Mononuclear cell (primary cell): ENCODE results near the gene APEH. TPM values are rescaled to one million over a fixed set of nuclear protein-coding genes. Genes with fewer than 3 reads are reported as not detected.

Source experiments
- H3K27me3 ChIP-seq: 2 replicates; pipeline ENCODE4 v1.6.0; 2011; ENCODE audit warnings: low read length, control low read depth; ENCODE audit not compliant: insufficient read depth
- H3K4me1 ChIP-seq: 2 replicates; pipeline ENCODE4 v1.5.1; 2011; ENCODE audit warnings: mild to moderate bottlenecking, low read length, control low read depth; ENCODE audit not compliant: insufficient read depth
- H3K4me3 ChIP-seq: 2 replicates; pipeline ENCODE4 v1.5.1; 2011; ENCODE audit warnings: mild to moderate bottlenecking, low read length, moderate library complexity
- H3K9me3 ChIP-seq: 2 replicates; pipeline ENCODE4 v1.5.1; 2011; ENCODE audit warnings: low read depth, mild to moderate bottlenecking, control low read depth, low read length
- total RNA-seq: library from RNA; depleted of rRNA; stranded (reverse); fragments of >200 nt; gene quantifications from one replicate; pipeline ENCODE4 v1.2.3, GENCODE V29; 2012

The APEH gene
- total RNA-seq, 1 donor = 30.7 TPM

GRCh38 chr3:49657208-49657915 lies 16.8 kb upstream of the APEH start:
- Histone ChIP-seq H3K4me3 (no peak overlapping the region), H3K9me3 (no peaks in the 10 kb centered on the region), H3K27me3 (no peaks in the 10 kb centered on the region), H3K4me1 (no peaks in the 10 kb centered on the region)

GRCh38 chr3:49658711-49659110 lies 15.4 kb upstream of the APEH start:
- H3K27me3 ChIP-seq = no peaks in the 10 kb centered on the region
- H3K4me3 ChIP-seq = no peak overlapping the region
- H3K4me1 ChIP-seq = no peaks in the 10 kb centered on the region
- no peaks in the 10 kb centered on the region for H3K9me3 ChIP-seq

DNA sequence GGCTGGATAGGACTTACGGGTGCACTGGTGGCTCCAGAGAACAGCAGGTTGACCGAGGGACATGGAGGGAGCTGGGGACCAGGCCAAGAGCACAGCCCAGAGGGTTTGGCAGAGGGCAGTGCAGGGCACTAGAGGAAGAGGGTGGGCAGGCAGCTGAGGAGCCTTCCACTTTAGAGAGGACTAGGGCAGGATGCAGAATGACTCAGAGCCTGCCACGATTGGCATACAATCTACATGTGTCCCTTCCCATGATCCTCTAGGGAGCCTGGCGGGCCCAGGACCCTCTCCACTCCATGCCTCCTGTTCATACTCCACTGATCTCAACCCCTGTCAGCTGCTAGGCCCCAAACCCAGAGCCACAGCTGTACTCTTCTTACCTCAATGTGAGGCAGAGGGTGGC lies 14.4 kb upstream of the APEH start:
- H3K4me3 ChIP-seq = no peak overlapping the region
- no peaks in the 10 kb centered on the region for H3K27me3 ChIP-seq
- H3K4me1 ChIP-seq = no peaks in the 10 kb centered on the region
- no peaks in the 10 kb centered on the region for H3K9me3 ChIP-seq

DNA sequence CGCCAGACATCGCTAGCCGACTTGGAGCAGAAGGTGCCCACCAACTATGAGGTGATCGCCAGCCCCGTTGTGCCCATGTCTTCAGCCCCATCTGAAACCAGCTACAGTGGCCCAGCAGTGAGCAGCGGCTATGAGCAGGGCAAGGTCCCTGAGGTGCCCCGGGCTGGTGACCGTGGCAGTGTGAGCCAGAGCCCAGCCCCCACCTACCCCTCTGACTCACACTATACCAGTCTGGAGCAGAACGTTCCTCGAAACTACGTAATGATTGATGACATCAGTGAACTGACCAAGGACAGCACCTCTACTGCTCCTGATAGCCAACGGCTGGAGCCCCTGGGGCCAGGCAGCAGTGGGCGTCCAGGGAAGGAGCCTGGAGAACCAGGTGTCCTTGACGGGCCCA lies 12.9 kb upstream of the APEH start:
- H3K4me3 ChIP-seq = no peak overlapping the region

GRCh38 chr3:49662021-49662420 lies 12.1 kb upstream of the APEH start:
- H3K4me3 ChIP-seq = no peak overlapping the region
- no peaks in the 10 kb centered on the region for H3K4me1 ChIP-seq
- no peaks in the 10 kb centered on the region for H3K27me3 ChIP-seq
- H3K9me3 ChIP-seq = no peaks in the 10 kb centered on the region

More for the DNA sequence above, 12.9 kb upstream of the APEH start:
- H3K9me3 ChIP-seq = no peaks in the 10 kb centered on the region
- H3K27me3 ChIP-seq = no peaks in the 10 kb centered on the region
- H3K4me1 ChIP-seq = no peaks in the 10 kb centered on the region

GRCh38 chr3:49662720-49663413 lies 11.3 kb upstream of the APEH start:
- Histone ChIP-seq H3K4me1 (no peaks in the 10 kb centered on the region), H3K27me3 (no peaks in the 10 kb centered on the region), H3K4me3 (no peak overlapping the region), H3K9me3 (no peaks in the 10 kb centered on the region)

GRCh38 chr3:49663831-49664230 lies 10.3 kb upstream of the APEH start:
- H3K9me3 ChIP-seq = no peaks in the 10 kb centered on the region
- no peaks in the 10 kb centered on the region for H3K27me3 ChIP-seq
- H3K4me3 ChIP-seq = no peak overlapping the region
- H3K4me1 ChIP-seq = no peaks in the 10 kb centered on the region

- no peaks in the 10 kb centered on the region for H3K9me3 ChIP-seq
- no peaks in the 10 kb centered on the region for H3K27me3 ChIP-seq
- no peak overlapping the region for H3K4me3 ChIP-seq
- no peaks in the 10 kb centered on the region for H3K4me1 ChIP-seq
These were observed 9.9 kb upstream of the APEH start for GRCh38 chr3:49664300-49664699.

DNA sequence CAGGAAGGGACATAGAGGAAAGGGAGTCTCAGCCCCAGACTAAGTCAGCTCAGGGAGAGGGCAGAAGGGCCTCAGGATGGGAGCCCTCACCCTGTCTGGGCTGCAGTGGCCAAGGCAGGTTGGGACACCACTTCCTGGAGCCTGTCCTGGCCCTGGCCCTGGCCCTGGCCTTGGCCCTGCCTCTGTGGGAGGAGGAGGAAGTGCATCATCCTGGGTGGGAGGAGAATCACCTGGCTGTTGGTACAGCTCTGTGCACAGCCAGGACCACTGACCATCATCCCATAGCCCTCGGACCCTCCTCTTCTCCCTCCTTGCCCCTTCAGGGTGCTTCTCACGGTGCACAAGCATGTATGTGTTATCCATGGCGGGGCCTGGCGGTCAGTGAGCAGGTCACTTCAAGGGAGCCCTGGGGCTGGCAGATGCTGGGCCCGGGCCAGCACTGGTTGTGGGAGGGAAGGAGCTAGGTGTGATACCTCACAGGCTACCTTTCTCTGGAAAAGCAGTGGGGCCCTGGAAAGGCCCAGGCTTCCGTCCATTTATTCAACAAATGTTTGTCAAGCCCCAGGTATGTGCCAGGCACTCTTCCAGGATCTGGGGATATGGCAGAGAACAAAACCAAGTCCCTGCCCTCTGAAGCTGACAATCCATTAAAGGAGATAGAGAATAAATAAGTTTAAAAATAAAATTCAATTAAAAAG lies 8.2 kb upstream of the APEH start:
- Histone ChIP-seq H3K4me1 (no peaks in the 10 kb centered on the region), H3K4me3 (no peak overlapping the region), H3K9me3 (no peaks in the 10 kb centered on the region), H3K27me3 (no peaks in the 10 kb centered on the region)

DNA sequence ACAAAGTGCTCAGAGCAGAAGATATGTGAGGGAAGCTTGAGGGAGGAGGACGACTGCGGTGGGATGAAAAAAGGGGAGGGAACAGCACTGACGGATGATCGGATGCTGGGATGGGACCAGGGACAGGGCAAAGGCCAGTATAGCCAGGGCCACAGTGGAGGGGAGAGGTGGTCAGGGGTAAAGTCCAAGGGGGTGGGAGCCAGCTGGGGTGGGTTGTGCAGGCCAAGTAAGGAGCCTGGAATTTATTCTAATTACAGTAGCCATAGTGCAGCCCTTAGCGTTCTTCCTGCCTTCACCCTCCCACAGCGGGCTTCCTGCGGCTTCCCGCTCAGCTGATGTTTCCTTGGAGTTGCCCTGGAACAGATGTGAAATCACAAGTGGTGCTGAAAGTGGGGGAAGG lies 7.6 kb upstream of the APEH start:
- Histone ChIP-seq H3K27me3 (no peaks in the 10 kb centered on the region), H3K9me3 (no peaks in the 10 kb centered on the region), H3K4me1 (peaks cover under 1% of the 10 kb centered on the region), H3K4me3 (no peak overlapping the region)

DNA sequence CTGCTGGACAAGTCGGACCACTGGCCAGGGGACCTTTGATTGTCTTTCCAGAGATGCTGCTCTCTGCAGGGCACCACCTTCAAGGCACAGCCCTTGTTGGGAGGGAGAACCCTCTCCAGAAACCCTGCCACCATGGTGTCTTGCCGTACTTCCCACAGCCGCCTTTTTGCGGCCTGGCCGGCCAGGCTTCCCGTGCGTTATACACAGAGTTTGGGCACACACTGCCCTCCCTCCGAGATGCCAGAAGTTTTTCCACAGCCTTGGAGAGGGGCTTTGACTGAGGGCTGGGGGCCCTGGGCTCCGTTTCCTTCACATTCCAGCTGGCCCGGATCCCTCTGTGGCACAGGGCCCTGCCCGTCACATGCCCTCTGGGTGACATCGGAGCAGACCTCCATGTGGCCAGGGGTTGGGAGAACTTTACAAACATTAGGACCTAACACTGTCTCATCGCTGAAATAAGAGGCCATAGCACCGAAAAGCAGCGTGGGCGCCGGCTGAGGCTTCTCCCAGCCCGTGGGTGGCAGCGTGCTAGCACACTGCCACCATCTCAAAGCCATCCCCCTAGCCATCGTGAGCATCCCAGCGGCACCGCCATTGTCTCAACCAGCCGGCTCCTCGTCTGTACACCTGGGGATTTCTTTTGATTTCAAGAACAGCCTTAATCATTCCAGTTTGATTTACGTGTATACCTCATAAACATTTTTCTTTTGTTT lies 6.3 kb upstream of the APEH start:
- no peaks in the 10 kb centered on the region for H3K27me3 ChIP-seq
- peaks cover 4% of the 10 kb centered on the region for H3K4me1 ChIP-seq
- H3K4me3 ChIP-seq = no peak overlapping the region

GRCh38 chr3:49668414-49668797 lies 5.7 kb upstream of the APEH start:
- Histone ChIP-seq H3K4me1 (peaks cover 10% of the 10 kb centered on the region), H3K9me3 (no peaks in the 10 kb centered on the region), H3K4me3 (no peak overlapping the region), H3K27me3 (no peaks in the 10 kb centered on the region)

More for the DNA sequence above, 6.3 kb upstream of the APEH start:
- no peaks in the 10 kb centered on the region for H3K9me3 ChIP-seq

- H3K4me3 ChIP-seq = no peak overlapping the region
- H3K27me3 ChIP-seq = no peaks in the 10 kb centered on the region
- H3K4me1 ChIP-seq = peaks cover 13% of the 10 kb centered on the region
- H3K9me3 ChIP-seq = no peaks in the 10 kb centered on the region
These were observed 5.3 kb upstream of the APEH start for GRCh38 chr3:49668861-49669260.

DNA sequence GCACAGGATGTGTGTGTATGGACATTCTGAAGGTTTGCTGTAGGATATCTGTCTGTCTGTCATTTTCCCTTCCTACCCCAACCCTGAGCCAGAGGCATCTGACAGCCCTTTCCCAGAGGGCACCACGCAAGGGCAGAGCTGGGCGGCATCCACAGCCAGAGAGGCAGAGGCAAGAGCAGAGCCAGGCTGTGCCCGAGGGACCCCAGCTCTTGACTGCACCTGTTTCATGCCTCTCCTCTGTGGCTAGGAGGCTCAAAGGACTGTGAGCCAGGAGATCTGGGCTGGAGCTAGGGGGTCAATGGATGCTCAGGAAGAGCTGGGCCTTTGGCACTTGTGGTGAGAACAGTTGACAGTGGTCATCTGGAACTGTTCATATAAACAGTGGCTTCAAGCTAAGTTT lies 4.8 kb upstream of the APEH start:
- no peaks in the 10 kb centered on the region for H3K27me3 ChIP-seq
- no peak overlapping the region for H3K4me3 ChIP-seq
- no peaks in the 10 kb centered on the region for H3K9me3 ChIP-seq
- H3K4me1 ChIP-seq = peaks cover 13% of the 10 kb centered on the region

GRCh38 chr3:49670940-49671290 lies 3.2 kb upstream of the APEH start:
- H3K27me3 ChIP-seq = no peaks in the 10 kb centered on the region
- H3K9me3 ChIP-seq = no peaks in the 10 kb centered on the region
- no peak overlapping the region for H3K4me3 ChIP-seq
- peaks cover 26% of the 10 kb centered on the region for H3K4me1 ChIP-seq
